Right atrium auricular region (tissue), 2 donors: ENCODE results near the gene MAP4. TPM values are rescaled to one million over a fixed set of nuclear protein-coding genes. Genes with fewer than 3 reads are reported as not detected.
A peak's percentile ranks its signal among the peaks of the same experiment; 100 is the strongest.
"Not testable (repeated sequence)": the region's sequence is repeated elsewhere in the genome, so short reads cannot be mapped to it uniquely, and the experiment has no call there.

Source experiments
- DNase-seq: peaks from one replicate; pipeline ENCODE4 v3.0.0-alpha.2; 2019; ENCODE audit warnings: low spot score
- H3K27ac ChIP-seq, 2 donors: fragments of 200-600 bp; sonication (generic); 1 replicate in 1 of 2; 2 replicates in 1 of 2; pipeline ENCODE4 v1.5.1; 2016 to 2019
- H3K27me3 ChIP-seq, 2 donors: fragments of 200-600 bp; sonication (generic); one replicate each; pipeline versions ENCODE4 v1.5.1 to v1.6.0; 2017 to 2019
- H3K36me3 ChIP-seq: fragments of 200-600 bp; sonication (generic); one replicate; pipeline ENCODE4 v1.5.1; 2016
- H3K4me1 ChIP-seq, 2 donors: fragments of 200-600 bp; sonication (generic); one replicate each; pipeline versions ENCODE4 v1.5.1 to v1.6.0; 2017 to 2019
- H3K4me3 ChIP-seq, 2 donors: fragments of 200-600 bp; sonication (generic); 1 replicate in 1 of 2; 2 replicates in 1 of 2; pipeline ENCODE4 v1.5.1; 2017 to 2019; ENCODE audit warnings: mild to moderate bottlenecking in 1 of 2, moderate library complexity in 1 of 2
- H3K9me3 ChIP-seq, 2 donors: fragments of 200-600 bp; sonication (generic); one replicate each; pipeline ENCODE4 v1.5.1; 2019
- total RNA-seq, 2 donors: library from RNA; depleted of rRNA; stranded (reverse); fragments of >200 nt; gene quantifications; one replicate each; pipeline ENCODE4 v1.1.0, GENCODE V29; 2016
- TF ChIP-seq, protein P1 (sequence below), 2 donors: fragments of 200-600 bp; sonication (generic); IDR thresholded peaks; one replicate each; pipeline ENCODE4 v1.5.1; 2019; ENCODE audit warnings: antibody characterized with exemption in 2 of 2

Gene MAP4
- total RNA-seq, 2 donors from 2014 or later = 428 to 552 TPM

GRCh38 chr3:47838503-47838902 is 177.7 kb downstream of the MAP4 start:
- TF ChIP-seq, protein P1, sequence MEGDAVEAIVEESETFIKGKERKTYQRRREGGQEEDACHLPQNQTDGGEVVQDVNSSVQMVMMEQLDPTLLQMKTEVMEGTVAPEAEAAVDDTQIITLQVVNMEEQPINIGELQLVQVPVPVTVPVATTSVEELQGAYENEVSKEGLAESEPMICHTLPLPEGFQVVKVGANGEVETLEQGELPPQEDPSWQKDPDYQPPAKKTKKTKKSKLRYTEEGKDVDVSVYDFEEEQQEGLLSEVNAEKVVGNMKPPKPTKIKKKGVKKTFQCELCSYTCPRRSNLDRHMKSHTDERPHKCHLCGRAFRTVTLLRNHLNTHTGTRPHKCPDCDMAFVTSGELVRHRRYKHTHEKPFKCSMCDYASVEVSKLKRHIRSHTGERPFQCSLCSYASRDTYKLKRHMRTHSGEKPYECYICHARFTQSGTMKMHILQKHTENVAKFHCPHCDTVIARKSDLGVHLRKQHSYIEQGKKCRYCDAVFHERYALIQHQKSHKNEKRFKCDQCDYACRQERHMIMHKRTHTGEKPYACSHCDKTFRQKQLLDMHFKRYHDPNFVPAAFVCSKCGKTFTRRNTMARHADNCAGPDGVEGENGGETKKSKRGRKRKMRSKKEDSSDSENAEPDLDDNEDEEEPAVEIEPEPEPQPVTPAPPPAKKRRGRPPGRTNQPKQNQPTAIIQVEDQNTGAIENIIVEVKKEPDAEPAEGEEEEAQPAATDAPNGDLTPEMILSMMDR (IDR thresholded peaks at IDR 0.05) = no peak
- H3K4me3 ChIP-seq = no peak overlapping the region
- H3K27me3 ChIP-seq = no peaks in the 10 kb centered on the region
- H3K4me1 ChIP-seq = no peaks in the 10 kb centered on the region
- no peak for DNase-seq
- H3K27ac ChIP-seq = no peak overlapping the region
- H3K9me3 ChIP-seq = no peaks in the 10 kb centered on the region
- H3K36me3 ChIP-seq = peaks cover 72% of the 10 kb centered on the region

DNA sequence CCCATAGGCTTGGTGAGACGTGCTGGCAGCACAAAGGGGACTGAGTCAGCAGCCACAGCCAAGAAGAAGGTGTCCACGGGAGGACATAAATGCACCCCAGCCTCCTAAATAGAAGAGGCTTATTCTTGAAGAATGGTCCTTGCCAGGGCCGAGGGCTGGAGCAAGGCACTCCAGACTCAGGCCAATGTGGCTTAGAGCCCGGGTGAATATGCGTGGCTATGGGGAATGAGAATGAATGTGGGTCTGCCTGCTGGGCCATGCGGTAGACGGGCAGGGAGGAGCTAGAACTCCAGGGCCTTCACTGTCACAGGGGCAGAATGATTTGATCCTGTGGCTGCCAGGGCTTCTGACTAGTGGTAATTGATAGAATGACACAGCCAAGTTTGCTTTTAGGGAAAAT is 179.2 kb downstream of the MAP4 start:
- H3K4me3 ChIP-seq = no peak overlapping the region
- no peak overlapping the region for H3K27ac ChIP-seq
- DNase-seq = no peak
- TF ChIP-seq, protein P1 (IDR thresholded peaks at IDR 0.05) = no peak
- H3K9me3 ChIP-seq = no peaks in the 10 kb centered on the region
- peaks cover 72% of the 10 kb centered on the region for H3K36me3 ChIP-seq
- H3K27me3 ChIP-seq = no peaks in the 10 kb centered on the region
- H3K4me1 ChIP-seq = no peaks in the 10 kb centered on the region

DNA sequence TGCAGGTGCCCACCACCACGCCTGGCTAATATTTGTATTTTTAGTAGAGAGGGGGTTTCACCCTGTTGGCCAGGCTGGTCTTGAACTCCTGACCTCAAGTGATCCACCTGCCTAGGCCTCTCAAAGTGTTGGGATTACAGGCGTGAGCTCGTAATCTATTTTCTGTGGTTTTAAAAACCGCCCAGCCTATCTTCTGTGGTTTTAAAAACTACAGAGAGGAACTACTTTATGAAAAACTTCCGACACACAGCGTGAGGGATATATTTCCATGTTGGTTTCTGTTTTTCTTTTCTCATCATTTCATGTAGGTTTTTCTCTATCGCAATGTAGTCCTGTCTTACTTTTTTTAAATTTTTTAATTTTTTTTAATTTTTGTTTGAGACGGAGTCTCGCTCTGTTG is 186.7 kb downstream of the MAP4 start:
- not testable (repeated sequence) for H3K9me3 ChIP-seq, DNase-seq, H3K27me3 ChIP-seq, H3K27ac ChIP-seq, H3K4me3 ChIP-seq
- Histone ChIP-seq H3K36me3 (peaks cover 75% of the 10 kb centered on the region), H3K4me1 (peaks cover 0 to 19% of the 10 kb centered on the region in 2 donors)

GRCh38 chr3:47825590-47825989 is 190.6 kb downstream of the MAP4 start:
- DNase-seq = no peak
- H3K27me3 ChIP-seq = no peaks in the 10 kb centered on the region
- H3K36me3 ChIP-seq = peaks cover 43% of the 10 kb centered on the region
- no peaks in the 10 kb centered on the region for H3K9me3 ChIP-seq
- H3K4me3 ChIP-seq = peak overlapping the region; percentile 81 to 96
- H3K4me1 ChIP-seq = peaks cover 0 to 23% of the 10 kb centered on the region in 2 donors
- TF ChIP-seq, protein P1 (IDR thresholded peaks at IDR 0.05) = no peak
- peak overlapping the region; percentile 79 to 88 for H3K27ac ChIP-seq

- peak overlapping the region; percentile 79 to 88 for H3K27ac ChIP-seq
- H3K27me3 ChIP-seq = no peaks in the 10 kb centered on the region
- peak; percentile 68 for DNase-seq
- H3K36me3 ChIP-seq = peaks cover 39% of the 10 kb centered on the region
- peak overlapping the region; percentile 81 to 96 for H3K4me3 ChIP-seq
- peaks cover 0 to 23% of the 10 kb centered on the region in 2 donors for H3K4me1 ChIP-seq
- H3K9me3 ChIP-seq = no peaks in the 10 kb centered on the region
- TF ChIP-seq, protein P1 (IDR thresholded peaks at IDR 0.05) = peak; percentile 70 to 94
Observed at GRCh38 chr3:47824541-47825473, 191.4 kb downstream of the MAP4 start.

GRCh38 chr3:47817609-47818008 is 198.6 kb downstream of the MAP4 start:
- Histone ChIP-seq H3K36me3 (peaks cover 47% of the 10 kb centered on the region), H3K4me3 (no peak overlapping the region), H3K4me1 (no peaks in the 10 kb centered on the region), H3K9me3 (no peaks in the 10 kb centered on the region), H3K27me3 (no peaks in the 10 kb centered on the region), H3K27ac (no peak overlapping the region)
- TF ChIP-seq, protein P1 (IDR thresholded peaks at IDR 0.05) = no peak
- DNase-seq = no peak
